H4 (cell line): Measurements from ENCODE around the gene CREG2. TPM values are rescaled to one million over a fixed set of nuclear protein-coding genes. Genes with fewer than 3 reads are reported as not detected.

Experiments
- DNase-seq: peaks from one replicate; pipeline ENCODE4 v3.0.0-alpha.2; 2015; ENCODE audit warnings: low spot score
- total RNA-seq: library from RNA; depleted of rRNA; stranded (reverse); fragments of >200 nt; shearing (Covaris generic); gene quantifications from 2 replicates; pipeline ENCODE4 v1.2.3, GENCODE V29; 2014

The CREG2 gene
- total RNA-seq, 1 experiment from 2014 or later, result not detected

DNA sequence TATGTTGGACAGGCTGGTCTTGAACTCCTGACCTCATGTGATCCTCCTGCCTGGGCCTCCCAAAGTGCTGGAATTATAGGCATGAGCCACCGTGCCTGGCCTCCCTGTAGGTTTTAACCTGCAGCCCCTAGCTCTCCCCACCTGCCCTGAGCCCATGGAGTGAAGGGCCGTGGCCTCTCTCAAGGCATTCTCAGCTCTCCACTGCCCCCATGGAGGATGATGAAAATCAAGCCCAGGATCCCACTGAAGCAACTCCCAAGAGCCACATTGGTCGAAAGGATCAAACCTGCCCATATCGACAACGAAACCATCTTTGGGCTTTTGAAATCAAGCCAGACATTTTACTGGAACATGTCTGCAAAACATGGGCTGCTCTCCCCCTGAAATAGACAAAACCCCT is 22.4 kb upstream of the CREG2 start:
- DNase-seq, result no peak

DNA sequence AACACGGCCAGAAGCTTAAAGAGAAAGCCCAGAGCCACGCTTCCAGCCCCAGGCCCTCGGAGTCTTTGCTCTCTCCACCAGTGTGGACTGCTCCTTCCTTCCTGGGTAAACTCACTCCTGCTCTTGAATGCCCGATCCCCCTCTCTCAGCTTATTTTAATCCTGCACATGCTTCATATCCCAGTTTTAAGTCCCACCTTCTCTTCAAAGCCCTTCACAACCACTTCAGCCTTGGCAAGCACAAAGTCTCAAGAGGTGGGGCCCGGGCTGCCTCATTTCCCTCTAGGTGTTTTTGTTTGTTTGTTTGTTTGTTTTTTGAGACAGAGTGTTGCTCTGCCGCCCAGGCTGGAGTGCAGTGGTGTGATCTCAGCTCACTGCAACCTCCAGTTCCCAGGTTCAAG is 21.6 kb upstream of the CREG2 start:
- DNase-seq, result no peak

DNA sequence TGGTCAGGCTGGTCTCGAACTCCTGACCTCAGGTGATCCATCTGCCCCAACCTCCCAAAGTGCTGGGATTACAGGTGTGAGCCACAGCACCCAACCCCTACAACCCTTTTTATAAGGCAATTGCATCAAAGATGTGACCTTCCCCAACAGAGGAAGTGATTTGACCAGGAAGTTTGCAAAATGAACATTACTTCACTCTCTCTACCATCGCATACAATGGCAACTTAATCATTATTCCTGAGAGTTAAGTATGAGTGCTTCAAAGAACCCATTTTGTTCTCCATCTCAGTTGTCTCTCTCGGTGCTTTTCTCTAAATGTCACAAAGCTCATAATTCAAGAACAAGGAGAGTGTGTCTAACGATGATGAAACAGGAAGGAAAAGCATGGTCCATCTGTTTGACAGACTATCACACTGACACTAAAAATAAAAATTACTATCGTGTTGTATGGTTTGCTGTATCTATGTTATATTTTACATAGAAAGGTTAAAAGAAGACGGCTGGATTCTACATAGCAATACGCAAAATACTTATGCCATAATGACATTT is 18.1 kb upstream of the CREG2 start:
- DNase-seq, result no peak

DNA sequence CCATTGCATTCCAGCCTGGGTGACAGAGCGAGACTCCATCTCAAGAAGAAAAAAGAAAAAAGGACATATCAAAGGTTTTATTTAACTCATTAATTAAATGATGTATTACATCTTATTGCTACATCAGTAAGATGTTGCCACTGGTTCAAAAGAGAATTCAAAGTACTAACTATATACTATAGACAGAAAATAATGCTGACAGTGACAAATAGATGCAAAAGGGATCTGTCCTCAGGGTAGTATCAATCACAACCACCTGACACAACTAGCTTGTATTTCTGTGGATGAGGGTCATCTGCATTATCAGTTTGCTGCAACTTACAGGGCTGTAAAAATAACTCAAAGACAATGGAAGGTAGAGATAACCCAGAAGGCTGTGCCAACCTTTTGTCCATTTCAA is 16.4 kb upstream of the CREG2 start:
- no peak for DNase-seq

DNA sequence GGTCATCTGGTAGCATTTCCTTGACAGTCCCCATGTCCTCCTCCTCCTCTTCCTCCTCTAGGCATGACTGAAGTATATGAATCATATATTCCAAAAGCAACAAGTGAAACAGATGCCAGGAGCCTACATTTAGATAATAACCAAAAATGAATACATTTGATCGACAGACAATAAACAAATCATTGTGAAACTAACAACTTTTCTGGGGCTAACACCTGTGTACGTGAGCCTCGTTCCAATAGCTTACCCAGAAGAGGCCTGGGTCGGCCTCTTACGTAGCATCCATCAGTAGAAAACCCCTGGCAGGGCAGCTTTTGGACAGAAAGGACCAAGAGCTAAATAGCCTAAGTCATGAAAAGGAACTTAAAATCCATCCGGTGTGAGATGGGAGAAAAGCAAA is 15.3 kb upstream of the CREG2 start:
- DNase-seq, result no peak

DNA sequence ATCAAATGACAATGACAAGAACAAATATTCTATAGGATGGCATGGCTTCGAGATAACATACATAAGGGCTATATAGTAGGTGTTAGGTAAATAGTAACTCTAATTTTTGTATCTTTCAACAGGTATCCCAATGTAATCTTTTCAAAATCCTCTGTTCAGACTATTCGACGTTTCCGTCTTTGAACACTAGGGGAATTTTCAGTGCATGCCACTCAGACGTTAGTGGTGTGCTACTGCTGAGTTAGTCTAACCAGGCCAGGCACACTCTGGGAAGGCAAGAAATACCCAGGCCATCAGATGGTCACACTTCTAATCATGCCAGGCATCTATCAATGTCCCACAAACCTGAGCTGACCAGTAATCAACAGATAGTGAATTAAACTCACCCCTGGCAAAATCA is 14.6 kb upstream of the CREG2 start:
- DNase-seq, result no peak

DNA sequence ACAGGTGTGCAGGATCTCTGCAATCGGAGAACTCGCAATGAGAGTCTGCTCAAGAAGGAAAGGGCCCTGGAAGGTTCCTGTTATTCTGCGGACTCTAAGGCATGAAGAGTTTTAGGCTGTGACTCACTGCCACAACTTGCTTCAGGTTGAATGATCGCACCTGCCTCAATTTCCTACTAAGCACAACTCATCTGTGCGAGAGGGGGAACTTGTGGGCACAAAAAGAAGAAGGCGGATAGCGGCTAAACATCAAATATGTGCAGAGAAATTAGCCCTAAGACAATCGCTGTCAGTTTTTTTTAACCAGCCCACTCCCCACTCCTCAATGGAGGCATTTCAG is 14.0 kb upstream of the CREG2 start:
- DNase-seq, result no peak

DNA sequence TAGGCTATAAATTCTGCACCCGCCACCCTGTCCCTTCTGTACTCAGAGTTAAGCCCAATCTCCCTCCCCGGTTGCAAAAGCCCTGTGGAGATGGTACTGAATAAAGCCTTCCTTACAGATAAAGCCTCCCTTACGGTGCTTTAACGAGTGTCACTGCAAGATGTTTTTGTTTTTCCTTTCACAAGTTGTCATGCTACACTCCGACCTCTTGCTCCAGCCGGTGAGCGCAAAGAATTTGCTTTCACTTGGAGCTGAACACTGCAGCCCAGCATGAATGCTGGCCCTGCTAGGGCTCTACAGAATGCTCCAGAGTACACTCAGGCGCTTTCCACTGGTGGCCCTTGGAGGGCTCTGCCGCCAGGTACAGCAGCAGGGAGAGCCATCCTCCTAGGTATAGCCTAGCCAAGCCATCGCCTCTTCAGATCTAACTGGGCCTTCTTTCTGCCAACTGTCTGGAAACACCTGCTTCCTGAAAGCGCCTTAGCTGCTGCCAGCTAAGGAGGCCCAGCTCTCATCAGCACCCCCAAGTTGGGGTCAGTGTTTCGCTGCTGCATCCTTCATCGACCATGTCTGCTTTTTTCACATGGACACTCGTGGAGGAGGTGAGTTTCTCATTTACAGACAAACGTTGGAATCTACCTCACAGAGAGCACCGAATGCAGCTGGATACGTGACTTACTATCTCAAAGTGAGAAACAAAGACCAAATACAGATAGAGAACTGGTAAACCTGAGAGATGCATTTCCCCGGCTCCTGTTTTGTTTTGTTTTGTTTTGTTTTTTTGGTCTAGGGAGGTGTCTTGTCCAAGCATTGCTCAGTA is 13.4 kb upstream of the CREG2 start:
- no peak for DNase-seq

DNA sequence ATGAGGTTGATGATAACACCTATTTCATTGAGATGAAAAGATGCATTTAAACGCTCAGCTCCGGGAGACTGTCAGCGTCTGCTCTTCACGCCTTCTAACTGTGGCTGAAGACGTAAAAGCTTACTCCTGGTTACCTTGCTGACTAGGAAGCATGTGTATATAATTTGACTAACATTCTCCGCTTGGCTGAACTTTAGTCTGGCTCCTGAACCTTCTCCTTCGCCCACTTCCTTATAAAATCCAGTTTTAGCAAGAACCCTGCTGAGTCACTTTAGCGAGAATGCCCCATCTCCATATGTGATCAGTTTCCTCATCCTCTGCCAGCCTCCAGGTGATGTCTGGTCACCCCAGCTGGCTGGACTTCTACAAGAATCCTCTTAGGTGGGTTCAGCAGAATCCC is 12.7 kb upstream of the CREG2 start:
- DNase-seq, result no peak

DNA sequence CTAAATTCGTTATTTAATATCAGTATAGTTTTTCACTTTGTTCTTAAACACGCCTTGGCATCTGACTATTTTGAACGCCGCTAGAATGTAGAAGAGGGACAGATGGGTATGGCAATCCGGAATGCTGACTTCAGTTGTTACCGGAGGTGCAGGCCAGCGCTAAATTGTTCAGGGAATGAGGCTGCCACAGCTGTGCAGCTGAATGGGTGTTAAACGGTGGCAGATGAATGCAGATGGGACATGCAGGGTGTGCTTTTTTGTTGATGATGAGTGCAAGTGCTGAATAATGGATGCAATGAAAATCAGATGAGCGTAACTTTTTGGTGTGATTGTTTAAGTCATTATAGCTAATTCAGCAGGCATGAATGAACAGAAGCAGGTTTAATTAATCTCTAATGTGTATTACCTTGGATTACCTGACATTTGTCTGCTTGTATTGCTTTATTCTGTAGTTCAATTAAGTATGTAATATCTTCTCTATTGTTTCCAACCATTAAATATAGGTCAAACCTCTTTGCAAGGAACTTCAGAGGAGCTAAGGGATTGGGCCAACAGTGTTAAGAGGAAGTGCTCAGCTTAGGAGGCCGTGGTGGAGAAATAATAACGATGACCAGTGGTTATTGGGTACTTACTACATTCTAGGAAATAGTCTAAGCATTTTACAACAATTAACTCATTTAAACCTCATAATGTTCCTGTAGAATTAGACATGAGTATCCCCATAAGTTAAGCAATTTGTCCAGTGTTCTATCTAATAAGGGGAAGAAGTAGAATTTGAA is 11.9 kb upstream of the CREG2 start:
- DNase-seq, result no peak

DNA sequence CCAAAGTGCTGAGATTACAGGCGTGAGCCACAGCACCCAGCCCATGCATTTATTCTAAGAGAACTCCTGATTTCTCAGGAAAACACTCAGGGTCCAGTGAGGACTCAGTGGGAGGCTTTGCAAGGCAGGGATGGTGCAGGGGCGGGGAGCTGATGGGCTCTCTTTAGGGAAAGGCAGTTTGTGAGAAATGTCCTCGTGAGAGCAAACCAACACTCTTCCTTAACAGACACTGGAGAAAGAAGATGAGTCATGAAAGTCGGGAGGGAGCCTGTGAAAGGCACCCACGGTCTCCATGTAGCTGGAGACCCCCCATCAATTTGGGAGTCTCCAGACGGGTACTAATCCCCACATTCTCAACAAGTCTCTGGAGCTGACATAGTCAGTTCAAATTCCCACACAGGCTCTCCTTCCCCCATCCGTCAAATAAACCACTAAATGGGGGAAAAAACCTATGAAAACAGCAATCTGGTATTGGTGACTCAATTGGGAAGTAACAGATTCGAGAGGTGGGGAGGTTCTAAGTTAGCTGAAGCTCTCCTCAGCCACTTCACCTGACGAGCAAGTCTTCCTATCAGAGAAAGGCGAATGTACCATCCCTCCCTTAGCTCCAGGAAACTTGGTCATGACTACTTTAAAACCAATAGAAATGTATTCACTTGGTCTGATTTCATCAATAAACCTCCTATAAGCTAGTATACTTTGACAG is 11.0 kb upstream of the CREG2 start:
- DNase-seq, result no peak

DNA sequence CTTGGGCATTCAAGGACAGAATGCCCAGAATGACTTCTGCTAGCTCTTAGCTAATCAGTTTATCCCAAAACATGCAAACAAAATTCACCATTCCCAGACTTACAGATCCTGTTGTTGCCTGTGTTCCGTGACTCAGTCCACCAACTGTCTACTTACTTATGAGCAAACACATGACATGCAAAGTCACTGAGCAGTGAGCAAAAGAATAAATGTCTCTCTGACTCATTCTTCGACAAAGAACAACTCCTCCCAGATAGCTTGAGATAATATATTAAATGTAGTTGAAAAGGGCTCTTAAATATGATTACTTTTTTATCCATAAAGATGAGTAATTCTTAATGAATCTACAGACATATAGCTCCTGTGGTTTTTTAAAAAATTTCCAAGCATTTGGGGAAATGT is 9.0 kb upstream of the CREG2 start:
- DNase-seq, result peak; percentile 67

DNA sequence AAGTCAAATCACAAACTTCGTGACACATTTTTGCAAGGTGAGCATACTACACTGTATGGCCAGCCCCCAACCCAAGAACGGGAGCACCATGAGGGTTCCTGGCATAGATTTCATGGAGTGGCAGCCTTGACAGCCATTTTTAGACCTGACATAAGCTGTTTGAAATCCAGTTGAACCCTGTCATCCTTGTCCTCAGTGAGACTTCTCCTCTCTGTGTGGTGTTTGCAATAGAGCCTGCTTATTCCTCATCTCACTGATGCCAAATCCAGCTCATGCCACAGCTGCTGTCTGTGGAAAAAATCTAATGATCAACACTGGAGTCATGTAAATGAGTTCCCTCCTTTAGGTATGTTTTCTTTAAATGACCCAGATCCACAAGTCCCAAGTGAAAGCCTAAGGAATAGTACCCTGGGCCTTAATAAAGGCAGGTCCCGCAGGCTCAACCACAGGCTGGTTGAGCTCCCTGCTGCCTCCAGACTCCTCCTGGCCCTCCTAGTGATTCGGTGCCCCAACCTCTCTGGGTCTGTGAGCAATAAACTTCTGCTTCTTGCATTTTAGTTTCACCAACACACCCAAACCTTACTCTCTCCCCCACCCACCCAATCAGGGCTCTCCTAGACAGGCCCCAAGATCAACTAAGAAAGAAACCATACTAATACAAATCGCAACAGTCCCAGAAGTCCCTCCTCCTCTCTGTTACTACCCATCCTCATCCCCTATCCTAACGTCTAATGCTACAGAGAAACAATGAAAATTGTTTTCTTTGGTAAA is 8.4 kb upstream of the CREG2 start:
- DNase-seq, result no peak

DNA sequence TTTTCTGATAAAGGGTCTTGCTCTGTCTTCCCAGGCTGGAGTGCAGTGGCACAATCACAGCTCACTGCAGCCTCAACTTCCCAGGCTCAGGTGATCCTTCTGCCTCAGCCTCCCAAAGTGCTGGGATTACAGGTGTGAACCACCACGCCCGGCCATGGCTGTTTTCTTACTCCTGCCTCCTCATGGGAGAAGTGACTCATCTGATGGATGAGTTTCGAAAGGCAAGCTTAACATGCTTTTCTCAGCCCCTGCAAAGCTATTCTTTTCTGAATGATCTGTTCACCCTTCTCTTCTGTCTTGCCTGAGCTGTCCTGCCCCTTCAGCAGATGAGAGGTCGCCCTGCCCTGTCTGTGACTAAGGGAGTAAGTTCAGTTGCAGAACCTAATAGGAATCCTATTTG is 929 bp upstream of the CREG2 start:
- no peak for DNase-seq

DNA sequence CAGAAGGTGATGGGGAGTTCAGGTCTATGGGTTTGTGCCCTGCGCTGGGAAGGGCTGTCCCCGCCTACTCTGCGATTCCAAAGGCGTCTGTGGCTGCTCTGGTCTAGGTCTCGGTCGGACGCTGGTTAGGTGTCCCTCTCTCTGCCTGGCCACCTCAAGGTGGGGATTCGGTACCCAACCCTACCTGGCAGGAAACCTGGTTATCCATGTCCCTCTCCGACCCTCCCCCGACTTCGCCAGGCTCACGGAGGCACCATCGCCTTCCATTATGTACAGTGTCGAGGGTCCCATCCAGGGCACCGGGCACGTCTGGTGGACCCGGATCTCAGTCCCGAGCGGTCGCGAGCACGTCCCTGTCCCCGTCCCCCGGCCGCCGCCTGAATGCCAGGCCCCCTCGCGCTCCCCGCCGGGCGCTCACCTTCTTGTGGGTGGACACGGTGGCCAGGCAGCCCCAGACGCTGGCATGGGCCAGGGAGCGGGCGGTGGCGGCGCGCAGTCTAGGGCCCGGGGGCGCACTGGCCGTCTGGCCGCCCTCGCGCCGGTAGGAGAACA is 628 bp downstream of the CREG2 start:
- DNase-seq, result no peak

DNA sequence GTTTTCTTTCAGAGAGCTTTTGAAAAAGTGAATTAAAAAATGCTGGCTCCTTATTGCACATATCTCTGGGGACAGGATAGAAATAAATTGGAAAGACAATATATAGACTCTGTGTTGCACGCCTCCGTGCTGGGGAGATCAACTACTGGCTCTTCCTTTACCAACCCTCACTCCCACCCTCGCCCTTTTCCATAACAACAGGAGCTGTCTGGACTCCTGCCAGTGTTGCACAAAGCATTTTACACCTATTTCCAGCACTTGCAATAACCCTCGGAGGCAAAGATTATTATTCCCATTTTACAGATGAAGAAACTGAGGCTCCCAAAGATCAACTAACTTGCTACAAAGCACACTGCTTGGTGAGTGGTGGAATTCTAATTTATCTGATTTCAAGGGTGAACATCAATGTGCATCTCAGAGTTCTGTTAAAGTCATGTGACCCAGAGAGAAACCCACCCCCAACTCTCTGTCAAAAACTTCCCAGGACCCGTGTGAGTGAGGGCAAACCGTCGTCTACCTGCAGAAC is 4.2 kb downstream of the CREG2 start:
- no peak for DNase-seq

DNA sequence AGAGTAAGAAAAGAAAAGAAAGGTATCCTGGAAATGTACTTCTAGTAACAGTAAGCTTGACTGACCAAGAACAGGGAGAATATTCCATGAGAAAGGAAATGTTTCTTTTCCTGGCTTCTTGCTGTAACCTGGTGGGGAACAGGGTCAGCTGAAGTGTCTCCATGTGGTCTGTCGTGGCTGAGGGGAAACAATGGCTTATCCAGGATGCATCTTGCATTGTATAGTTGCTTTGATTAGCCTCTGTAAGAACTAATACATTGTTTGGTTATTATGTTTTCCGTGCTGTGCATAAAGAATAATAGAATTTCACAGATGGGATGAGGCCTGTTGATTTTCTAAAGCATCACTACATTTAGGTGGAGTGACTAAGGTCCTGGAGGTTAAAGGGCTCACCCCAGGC is 4.9 kb downstream of the CREG2 start:
- no peak for DNase-seq

DNA sequence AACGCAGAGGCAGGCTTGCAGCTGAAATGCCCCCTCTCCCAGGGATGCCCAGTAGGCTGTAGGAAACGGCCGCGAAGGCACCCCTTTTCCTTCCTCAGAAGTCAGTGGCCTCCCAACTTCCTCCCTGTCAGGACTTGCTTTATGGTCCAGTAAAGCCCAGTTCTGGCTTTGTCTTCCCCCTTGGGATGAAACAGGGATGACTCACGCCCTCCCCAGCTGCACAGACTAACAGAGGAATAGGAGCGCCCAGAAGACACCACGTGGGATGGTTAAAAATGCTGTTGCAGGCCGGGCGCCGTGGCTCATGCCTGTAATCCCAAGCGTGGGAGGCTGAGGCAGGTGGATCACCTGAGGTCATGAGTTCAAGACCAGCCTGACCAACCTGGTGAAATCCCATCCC is 6.9 kb downstream of the CREG2 start:
- peak; percentile 37 for DNase-seq

DNA sequence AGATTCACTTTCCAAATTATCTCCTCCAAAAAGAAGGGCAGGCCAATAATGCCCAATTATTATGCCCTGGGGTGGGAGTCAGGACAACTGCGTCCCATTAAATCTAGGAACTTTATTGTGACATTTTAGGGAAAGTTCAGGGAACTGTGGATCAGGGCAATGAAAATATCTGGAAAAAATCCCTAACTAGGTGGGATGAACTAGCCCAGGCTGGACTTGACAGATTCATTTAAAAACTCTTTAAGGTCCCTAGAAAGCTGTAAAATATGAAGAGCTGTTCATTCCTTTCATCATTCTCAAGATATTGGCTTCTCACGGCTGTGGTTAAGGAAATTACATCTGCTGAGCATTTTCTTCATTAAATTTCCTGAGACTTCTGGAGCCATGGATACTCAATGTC is 8.2 kb downstream of the CREG2 start:
- DNase-seq, result no peak

DNA sequence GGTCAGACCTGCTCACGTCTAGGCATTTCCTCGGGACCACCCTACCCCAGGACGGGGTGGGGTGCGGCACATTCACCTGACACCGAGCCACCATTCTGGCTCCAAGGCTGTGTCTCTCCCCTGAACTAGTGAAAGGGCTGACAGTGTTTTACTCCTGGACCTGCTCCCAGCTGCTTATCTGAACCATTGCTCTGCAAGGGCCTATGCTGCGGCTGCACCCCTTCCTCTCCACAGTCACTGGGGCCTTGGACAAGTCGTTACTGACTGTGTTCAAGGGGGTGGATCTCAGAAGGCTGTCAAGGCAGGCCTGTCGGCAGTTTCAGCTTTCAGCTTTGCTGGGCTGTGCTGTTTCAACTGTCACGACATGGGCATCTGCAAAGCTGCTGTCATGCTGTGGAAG is 11.7 kb downstream of the CREG2 start:
- DNase-seq, result no peak
